ENCODE results near the gene PROCR.

DNA sequence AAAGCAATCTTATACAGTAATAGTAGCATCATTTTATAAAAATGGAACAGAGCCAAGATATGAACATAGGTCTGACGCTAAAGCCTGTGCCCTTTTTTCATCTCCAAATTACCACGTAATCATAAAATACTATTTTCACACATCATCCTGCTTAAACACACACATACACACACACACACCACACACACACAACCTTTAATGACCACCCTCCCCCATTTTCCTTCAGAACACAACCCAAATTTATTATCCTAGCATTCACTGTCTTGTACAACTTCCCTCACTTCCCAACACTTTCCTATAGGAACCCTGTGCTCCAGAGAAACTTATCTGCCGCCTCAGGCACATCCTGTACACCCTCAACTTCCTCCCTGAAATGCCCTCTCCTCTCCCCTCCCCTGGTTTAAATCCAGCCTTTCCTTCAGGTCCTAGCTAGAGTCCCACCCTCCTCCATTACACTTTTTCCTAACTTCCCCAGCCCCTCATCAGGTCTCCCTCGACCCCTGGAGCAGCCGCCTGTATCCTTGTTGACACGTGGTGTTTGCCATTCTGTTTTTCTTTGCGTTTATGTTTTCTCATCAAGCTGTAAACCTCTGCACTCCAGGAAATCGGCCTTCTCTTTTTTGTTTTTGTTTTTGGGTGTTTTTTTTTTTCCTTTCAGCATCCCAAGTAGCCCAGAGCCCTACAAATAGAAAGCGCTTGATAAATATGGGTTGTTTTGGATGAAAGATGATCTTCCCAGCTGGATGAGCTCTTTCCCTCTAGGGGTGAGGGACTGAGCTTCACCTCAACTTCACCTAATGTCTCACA is 53.6 kb downstream of the PROCR start:
- TF ChIP-seq, protein P1, sequence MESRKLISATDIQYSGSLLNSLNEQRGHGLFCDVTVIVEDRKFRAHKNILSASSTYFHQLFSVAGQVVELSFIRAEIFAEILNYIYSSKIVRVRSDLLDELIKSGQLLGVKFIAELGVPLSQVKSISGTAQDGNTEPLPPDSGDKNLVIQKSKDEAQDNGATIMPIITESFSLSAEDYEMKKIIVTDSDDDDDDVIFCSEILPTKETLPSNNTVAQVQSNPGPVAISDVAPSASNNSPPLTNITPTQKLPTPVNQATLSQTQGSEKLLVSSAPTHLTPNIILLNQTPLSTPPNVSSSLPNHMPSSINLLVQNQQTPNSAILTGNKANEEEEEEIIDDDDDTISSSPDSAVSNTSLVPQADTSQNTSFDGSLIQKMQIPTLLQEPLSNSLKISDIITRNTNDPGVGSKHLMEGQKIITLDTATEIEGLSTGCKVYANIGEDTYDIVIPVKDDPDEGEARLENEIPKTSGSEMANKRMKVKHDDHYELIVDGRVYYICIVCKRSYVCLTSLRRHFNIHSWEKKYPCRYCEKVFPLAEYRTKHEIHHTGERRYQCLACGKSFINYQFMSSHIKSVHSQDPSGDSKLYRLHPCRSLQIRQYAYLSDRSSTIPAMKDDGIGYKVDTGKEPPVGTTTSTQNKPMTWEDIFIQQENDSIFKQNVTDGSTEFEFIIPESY (IDR thresholded peaks at IDR 0.05): no peak
- no peak for TF ChIP-seq EP300 (IDR thresholded peaks at IDR 0.05; ENCODE audit: borderline replicate concordance in 1 of 2, control insufficient read depth in 1 of 2, low read depth in 2 of 2, low read length in 2 of 2)
- TF ChIP-seq JUND (IDR thresholded peaks at IDR 0.05; ENCODE audit: low read depth, low read length): no peak
- TF ChIP-seq, protein P2, sequence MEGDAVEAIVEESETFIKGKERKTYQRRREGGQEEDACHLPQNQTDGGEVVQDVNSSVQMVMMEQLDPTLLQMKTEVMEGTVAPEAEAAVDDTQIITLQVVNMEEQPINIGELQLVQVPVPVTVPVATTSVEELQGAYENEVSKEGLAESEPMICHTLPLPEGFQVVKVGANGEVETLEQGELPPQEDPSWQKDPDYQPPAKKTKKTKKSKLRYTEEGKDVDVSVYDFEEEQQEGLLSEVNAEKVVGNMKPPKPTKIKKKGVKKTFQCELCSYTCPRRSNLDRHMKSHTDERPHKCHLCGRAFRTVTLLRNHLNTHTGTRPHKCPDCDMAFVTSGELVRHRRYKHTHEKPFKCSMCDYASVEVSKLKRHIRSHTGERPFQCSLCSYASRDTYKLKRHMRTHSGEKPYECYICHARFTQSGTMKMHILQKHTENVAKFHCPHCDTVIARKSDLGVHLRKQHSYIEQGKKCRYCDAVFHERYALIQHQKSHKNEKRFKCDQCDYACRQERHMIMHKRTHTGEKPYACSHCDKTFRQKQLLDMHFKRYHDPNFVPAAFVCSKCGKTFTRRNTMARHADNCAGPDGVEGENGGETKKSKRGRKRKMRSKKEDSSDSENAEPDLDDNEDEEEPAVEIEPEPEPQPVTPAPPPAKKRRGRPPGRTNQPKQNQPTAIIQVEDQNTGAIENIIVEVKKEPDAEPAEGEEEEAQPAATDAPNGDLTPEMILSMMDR (IDR thresholded peaks at IDR 0.05 in 2 of 3, conservative IDR thresholded peaks at IDR 0.05 in 1 of 3; ENCODE audit: control insufficient read depth in 2 of 3, extremely low read depth in 1 of 3, insufficient read depth in 1 of 3, low read depth in 3 of 3, low read length in 3 of 3): no peak
- no peak for TF ChIP-seq YY1 (IDR thresholded peaks at IDR 0.05; ENCODE audit: low read depth, low read length)
- no peak for TF ChIP-seq POLR2A (IDR thresholded peaks at IDR 0.05; ENCODE audit: low read depth, low read length)
- TF ChIP-seq NRF1 (conservative IDR thresholded peaks at IDR 0.05; ENCODE audit: low read depth, low read length): no peak
- TF ChIP-seq NFIC (IDR thresholded peaks at IDR 0.05; ENCODE audit: low read depth, low read length): no peak
- no peak for TF ChIP-seq SRF (IDR thresholded peaks at IDR 0.05; ENCODE audit: low read depth in 2 of 2, low read length in 2 of 2)
- TF ChIP-seq CBX3 (IDR thresholded peaks at IDR 0.05; ENCODE audit: borderline replicate concordance, low read depth): no peak

All from GM12878 (cell line).